Left forelimb (tissue), 1 donor: ENCODE results near the gene ZNF19.

Experiments used
- DNase-seq: peaks from one replicate; pipeline ENCODE4 v3.0.0-alpha.2; 2018; ENCODE audit warnings: low spot score

The ZNF19 gene

DNA sequence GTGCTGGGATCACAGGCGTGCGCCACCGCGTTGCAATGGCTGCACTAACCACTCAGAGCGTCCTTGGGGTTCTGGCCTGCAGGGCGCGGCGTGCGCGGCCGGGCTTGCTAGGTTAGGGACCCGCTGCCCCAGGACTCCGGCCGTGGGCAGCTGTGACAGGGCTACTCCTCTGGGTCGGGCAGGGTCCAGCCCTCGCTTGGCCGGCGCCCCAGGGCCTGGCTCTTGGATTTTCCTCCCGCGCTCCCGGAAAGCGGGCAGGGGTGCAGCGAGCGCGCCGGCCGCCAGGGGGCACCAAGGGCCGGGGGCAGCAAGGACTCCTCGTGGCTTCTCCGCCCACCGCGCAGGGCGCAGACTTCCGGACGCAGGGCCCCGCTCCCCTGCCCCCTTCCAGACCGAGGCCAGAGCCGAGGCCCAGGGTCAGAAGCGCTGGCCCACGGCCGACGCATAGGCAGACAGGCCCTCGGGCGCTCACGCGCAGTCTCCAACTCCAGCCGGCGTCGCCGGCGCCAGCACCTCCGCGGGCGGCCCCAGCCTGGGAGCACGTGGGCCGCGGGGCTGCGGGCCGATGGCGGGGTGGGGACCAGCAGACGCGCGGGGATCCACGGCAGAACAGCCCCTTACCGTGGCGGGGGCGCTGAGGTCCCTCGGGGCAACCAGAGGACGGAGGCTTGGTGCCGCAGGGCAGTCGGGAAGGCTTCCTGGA lies 47.6 kb downstream of the ZNF19 start:
- no peak for DNase-seq

DNA sequence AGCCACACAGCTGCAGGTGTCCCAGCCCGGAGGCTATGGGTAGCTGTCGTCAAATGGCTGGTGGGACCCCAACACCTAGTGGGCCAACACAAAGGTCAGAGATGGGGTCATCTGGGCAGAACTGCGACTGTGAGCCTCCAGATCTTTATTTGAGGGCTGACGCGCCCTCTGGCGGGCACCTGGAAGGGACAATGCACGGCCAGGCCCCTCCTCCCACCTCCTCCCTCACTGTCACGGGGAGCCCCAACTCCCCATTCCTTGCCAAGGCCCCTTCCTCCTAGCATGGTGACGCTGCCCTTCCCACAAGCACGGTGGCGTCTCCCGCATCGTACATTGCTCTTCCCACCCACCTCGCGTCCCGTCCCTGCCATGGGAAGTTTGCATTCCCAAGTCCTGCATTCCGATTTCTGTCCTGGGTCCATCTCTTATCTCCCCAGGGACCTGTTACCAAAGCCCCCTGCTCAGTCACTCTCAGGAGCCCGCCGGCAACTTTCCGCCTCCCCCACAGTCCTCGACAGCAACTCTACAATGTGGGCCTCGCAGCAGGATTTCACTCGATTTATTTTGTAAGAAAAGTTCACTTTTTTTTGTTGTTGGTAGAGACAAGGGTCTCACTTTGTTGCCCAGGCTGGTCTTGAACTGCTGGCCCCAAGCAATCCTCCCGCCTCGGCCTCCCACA lies 48.3 kb downstream of the ZNF19 start:
- DNase-seq = no peak

DNA sequence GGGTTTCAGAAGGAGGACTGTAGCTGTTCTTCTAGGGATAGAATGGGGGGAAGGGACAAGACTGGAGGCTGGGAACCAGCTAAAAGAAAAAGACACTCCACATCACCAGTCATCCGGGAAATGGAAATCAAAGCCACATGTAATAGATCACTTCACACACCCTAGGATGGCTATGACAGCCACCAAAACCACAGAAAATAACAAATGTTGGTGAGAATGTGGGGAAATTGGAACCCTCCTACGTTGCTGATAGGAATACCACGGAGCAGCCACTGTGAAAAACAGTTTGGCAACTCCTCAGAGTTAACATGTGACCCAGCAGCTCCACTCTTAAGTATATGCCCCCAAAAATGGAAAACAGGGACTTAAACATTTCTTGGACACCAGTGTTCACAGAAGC lies 49.6 kb downstream of the ZNF19 start:
- no peak for DNase-seq

GRCh38 chr16:71436473-71436872 lies 52.7 kb downstream of the ZNF19 start:
- no peak for DNase-seq

GRCh38 chr16:71432906-71433305 lies 56.2 kb downstream of the ZNF19 start:
- no peak for DNase-seq

GRCh38 chr16:71431991-71432390 lies 57.1 kb downstream of the ZNF19 start:
- no peak for DNase-seq

DNA sequence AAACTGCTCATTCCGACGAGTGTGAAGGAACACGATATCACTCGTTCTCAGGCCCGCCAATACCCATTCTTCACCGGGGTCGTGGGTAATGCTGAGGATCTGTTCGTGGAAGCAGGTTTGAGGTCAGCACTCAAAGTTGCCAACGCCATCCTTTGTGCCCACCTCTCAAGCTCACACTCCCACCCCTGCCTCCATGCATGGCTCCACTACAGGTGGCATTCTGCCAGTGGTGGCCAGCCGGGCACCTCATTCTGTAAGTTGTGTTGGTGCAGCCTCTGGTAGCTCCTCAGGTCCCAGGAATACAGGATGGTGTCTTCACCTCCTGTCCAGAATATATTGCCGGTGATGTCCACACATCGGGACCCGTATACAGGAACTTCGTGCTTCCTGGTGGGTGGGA lies 57.9 kb downstream of the ZNF19 start:
- DNase-seq = no peak

DNA sequence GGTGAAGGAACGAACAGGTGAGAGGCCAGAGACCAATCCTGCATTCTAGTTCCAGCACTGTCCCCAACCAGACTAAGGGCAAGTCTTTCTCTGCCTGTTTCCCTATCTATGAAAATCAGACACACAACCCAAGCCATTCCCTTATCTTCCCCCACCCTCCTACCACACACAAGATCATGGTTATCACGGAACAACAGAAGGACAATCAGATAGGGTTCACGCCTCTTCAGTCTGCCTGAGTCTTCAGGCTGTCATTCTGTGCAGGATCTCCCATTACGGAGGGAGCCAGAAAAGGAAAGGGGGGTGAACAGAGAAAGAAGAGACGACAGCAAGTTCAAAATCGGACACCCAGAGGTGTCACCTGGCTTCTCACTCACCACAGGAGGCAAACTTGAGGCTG lies 58.4 kb downstream of the ZNF19 start:
- no peak for DNase-seq

DNA sequence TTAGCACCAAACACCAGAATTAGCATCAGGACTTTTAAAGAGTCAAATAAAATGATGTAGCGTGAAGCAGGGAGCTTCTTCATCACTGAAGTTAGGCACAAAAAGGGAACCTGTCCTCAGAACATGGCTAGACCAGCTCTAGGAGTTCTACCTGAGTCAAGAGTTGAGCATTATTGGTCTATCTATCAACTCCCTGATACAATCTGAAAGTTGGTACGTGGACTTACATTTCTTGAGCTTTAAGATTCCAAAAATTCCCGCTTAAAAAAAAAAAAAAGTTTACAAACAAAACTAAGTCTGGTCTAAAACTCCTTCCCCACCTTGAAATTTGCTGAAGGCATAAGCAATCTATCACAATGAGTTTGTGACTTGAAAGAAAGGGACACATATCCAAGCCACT lies 59.5 kb downstream of the ZNF19 start:
- no peak for DNase-seq

- no peak for DNase-seq
Measured at GRCh38 chr16:71428883-71429282, 60.2 kb downstream of the ZNF19 start.

- DNase-seq = no peak
Measured at GRCh38 chr16:71428385-71428784, 60.7 kb downstream of the ZNF19 start.

GRCh38 chr16:71426880-71427615 lies 62.1 kb downstream of the ZNF19 start:
- no peak for DNase-seq

GRCh38 chr16:71426069-71426879 lies 62.9 kb downstream of the ZNF19 start:
- DNase-seq = no peak

DNA sequence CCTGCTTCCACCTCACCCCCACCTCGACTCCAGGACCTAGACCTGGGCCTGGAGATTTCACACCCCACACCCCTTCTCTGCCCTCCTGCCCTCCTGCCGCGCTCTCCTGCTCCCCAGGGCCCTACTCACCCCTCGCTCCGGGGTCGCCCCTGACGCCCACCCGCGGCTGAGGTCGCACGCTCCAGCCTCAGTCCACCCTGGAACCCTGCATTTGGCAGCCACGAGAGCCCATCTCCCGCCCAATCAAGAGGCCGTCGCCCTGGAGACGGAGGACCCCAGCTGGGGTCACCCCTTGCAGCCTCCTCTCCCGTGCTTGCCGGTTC lies 63.4 kb downstream of the ZNF19 start:
- DNase-seq = no peak

- DNase-seq = no peak
Measured at GRCh38 chr16:71424626-71425025, 64.5 kb downstream of the ZNF19 start.

DNA sequence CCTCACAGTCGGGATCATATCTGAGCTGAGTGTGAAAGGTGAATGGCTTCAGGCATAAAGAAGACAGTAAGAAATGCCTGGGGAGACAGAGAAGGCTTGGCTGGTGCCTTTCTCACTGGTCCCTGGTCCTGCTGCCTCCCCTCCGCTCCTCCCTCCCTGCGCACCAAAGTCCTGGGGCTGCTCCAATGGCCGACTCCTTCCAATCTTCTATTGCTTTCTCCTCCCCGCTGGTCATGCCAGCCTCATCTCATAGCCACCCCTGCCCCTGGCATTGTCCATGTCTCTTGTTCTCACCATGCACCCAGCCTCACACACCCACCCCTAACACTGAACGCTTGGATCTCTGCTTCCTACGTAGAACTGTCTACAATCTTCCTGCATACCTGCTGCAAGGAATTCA lies 65.3 kb downstream of the ZNF19 start:
- no peak for DNase-seq
